Esophagus squamous epithelium (tissue), 5 donors: ENCODE results near the gene ESRP2. TPM values are rescaled to one million over a fixed set of nuclear protein-coding genes. Genes with fewer than 3 reads are reported as not detected.

Experiments
- DNase-seq: peaks from one replicate; lab custom pipeline; 2025; lab: John Stamatoyannopoulos, UW
- H3K27ac ChIP-seq, 4 donors: fragments of 200-600 bp; sonication (generic); one replicate each; pipeline ENCODE4 v1.5.1; 2016 to 2019; ENCODE audit warnings: mild to moderate bottlenecking in 1 of 4
- H3K27me3 ChIP-seq, 4 donors: fragments of 200-600 bp; sonication (generic); 1 replicate in 3 of 4; 2 replicates in 1 of 4; pipeline versions ENCODE4 v1.5.1 to v1.6.0; 2017 to 2021; ENCODE audit warnings: antibody characterized with exemption in 1 of 4
- H3K36me3 ChIP-seq, 3 donors: fragments of 200-600 bp; sonication (generic); one replicate each; pipeline ENCODE4 v1.5.1; 2016 to 2019
- H3K4me1 ChIP-seq, 3 donors: fragments of 200-600 bp; sonication (generic); one replicate each; pipeline ENCODE4 v1.5.1; 2017 to 2019
- H3K4me3 ChIP-seq, 4 donors: fragments of 200-600 bp; sonication (generic); 1 replicate in 3 of 4; 2 replicates in 1 of 4; pipeline ENCODE4 v1.5.1; 2016 to 2019; ENCODE audit warnings: mild to moderate bottlenecking in 2 of 4, moderate library complexity in 1 of 4
- H3K9me3 ChIP-seq, 3 donors: fragments of 200-600 bp; sonication (generic); one replicate each; pipeline ENCODE4 v1.5.1; 2016 to 2019
- CTCF ChIP-seq, 6 experiments: fragments of 450-650 bp in 4 of 6; fragments of 200-600 bp in 2 of 6; sonication (generic) in 2 of 6; IDR thresholded peaks; one replicate each; pipeline ENCODE4 v1.5.1; 2016 to 2019; ENCODE audit warnings: antibody characterized with exemption in 6 of 6, mild to moderate bottlenecking in 4 of 6, moderate library complexity in 4 of 6
- POLR2A ChIP-seq, 4 donors: fragments of 450-650 bp; IDR thresholded peaks; one replicate each; pipeline ENCODE4 v1.6.1; 2017; ENCODE audit warnings: antibody characterized with exemption in 4 of 4, mild to moderate bottlenecking in 4 of 4, moderate library complexity in 3 of 4
- WGBS, 2 donors: methylation state at CpG; one replicate each; pipeline ENCODE4 v1.1.5; 2018; 5-methylcytosine and 5-hydroxymethylcytosine counted together
- intact Hi-C: fragments of 100-400 bp; cut with DNase I; formaldehyde crosslinking; loops from one replicate; pipeline ENCODE4 v1.15.0; 2022
- total RNA-seq, 4 donors: library from RNA; depleted of rRNA; stranded (reverse); fragments of >200 nt; gene quantifications; one replicate each; pipeline ENCODE4 v1.1.0, GENCODE V29; 2016
- donor health status: DM: yes; HTN: yes; CAD: no.

Gene ESRP2
- total RNA-seq, 4 donors from 2014 or later, result 44.6 to 137 (median 118) TPM

DNA sequence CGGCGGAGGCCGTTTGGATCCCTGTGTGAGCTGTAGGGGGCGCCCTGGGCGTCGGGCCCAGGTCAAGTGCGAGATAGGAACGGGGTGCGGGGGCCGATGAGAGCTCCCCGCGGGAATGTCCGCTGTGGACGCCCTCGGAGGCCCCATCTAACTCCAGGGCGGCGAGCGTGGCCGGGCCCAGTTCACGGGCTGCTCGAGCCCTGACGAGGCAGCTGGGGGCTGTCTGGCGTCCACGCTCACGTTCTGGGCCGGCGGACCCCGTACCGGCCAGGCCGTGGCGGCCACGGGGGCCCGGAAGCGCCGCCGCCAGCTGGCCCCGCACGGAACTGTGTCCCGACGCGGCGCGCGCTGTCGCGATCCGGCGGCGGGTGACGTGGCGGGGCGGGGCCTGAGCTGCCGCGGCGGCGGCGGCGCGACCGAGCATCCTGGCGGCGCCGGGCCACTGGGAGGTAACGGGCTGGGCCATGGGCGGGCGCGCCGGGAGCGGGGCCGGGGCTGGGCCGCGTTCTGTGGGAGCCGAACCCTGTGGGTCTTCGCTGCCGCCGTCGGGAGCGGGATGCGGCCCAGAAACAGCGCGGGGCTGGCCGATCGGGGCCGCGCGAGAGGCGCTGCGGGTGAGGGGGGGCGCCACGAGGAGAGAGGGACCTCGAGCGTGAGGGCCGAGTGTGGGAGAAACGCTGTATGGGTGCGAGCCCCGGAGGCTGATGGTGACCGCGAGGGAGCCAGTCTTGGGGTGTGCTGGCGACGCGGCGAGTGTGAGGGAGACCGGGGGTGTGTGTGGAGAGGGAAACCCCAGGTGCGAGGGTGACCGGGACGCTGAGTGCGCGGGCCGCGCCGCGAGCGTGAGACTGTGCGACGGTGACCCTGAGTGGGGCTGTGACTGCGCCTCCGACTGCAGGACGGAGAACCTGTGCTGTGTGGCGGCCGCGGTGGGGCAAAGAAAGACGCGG is 28.5 kb upstream of the ESRP2 start, which contains the start of gene SLC7A6:
Gene SLC7A6 (plus strand): TSS at position 399 of the 950 bp plus-strand sequence. CDS start 10,201 bp downstream, outside the sequence.
- H3K36me3 ChIP-seq, result peaks cover 5 to 15% (median 6%) of the 10 kb centered on the region in 3 donors
- intact Hi-C loops, result no loop called here

DNA sequence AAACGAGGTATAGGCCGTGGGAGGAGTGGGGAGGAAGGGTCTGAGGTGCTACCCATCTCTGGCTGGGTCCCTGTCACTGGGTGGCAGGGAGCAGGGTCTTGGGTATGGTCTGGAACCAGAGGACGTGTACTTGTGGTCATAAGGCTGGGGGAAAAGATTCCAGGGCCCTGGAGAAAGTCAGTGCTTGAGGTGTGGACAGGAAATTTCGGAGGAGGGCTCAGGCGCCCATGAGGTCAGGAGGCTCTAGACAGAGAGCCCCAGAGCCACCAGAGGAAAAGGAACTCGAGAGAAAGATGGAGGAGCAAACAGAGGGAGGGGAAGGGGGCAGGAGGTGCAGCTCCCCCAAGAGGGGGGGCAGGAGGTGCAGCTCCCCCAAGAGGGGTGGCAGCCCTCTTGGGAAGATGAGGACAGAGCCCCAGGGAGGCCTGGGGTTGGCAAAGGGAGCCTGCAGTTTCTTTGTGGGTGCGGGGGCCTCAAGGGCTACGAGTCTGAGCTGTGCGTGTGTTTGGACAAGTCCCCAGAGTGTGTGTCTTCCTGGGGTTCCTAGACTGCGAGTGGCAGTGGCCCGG is 27.7 kb upstream of the ESRP2 start:
- Histone ChIP-seq H3K27me3 (no peaks in the 10 kb centered on the region), H3K9me3 (no peaks in the 10 kb centered on the region), H3K4me3 (peak overlapping the region; percentile 71 to 95 (median 81)), H3K36me3 (peaks cover 5 to 22% (median 6%) of the 10 kb centered on the region in 3 donors), H3K4me1 (peaks cover 15 to 50% (median 15%) of the 10 kb centered on the region in 3 donors), H3K27ac (peak overlapping the region; percentile 92 to 99 (median 94))
- no peak for DNase-seq
- no peak for TF ChIP-seq POLR2A (IDR thresholded peaks at IDR 0.05)
- no peak for TF ChIP-seq CTCF (IDR thresholded peaks at IDR 0.05)
- WGBS, 2 donors, result 43 to 66% methylated on average over 7 to 9 of the region's 11 CpGs
- intact Hi-C loops, result no loop called here

More for the DNA sequence above, 28.5 kb upstream of the ESRP2 start, which contains the start of gene SLC7A6:
- DNase-seq, result no peak
- Histone ChIP-seq H3K27me3 (no peaks in the 10 kb centered on the region), H3K4me1 (peaks cover 15 to 54% (median 15%) of the 10 kb centered on the region in 3 donors), H3K4me3 (peak within 1 kb of the TSS; percentile 71 to 95 (median 81)), H3K9me3 (no peaks in the 10 kb centered on the region), H3K27ac (peak within 1 kb of the TSS; percentile 92 to 99 (median 94))
- WGBS, 2 donors, result 0 to 3% methylated on average over 17 to 37 of the region's 123 CpGs
- TF ChIP-seq POLR2A (IDR thresholded peaks at IDR 0.05) (peak in 2 of 4 donors; percentile 65 to 71), CTCF (IDR thresholded peaks at IDR 0.05) (peak; percentile 41 to 68 (median 64))

DNA sequence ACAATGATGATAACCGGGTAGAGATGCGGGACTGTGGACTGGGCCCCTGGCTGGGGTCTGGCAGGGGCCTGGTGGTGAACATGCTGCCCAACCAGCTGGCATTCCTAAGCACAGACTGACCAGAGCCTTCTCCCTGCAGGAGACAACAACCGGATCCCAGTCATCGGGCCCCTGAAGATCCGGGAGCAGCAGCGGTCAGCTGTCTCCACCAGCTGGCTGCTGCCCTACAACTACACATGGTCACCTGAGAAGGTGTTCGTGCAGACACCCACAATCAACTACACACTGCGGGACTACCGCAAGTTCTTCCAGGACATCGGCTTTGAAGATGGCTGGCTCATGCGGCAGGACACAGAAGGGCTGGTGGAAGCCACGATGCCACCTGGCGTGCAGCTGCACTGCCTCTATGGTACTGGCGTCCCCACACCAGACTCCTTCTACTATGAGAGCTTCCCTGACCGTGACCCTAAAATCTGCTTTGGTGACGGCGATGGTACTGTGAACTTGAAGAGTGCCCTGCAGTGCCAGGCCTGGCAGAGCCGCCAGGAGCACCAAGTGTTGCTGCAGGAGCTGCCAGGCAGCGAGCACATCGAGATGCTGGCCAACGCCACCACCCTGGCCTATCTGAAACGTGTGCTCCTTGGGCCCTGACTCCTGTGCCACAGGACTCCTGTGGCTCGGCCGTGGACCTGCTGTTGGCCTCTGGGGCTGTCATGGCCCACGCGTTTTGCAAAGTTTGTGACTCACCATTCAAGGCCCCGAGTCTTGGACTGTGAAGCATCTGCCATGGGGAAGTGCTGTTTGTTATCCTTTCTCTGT is 23.3 kb upstream of the ESRP2 start:
- intact Hi-C loops, result loop anchor here (10.0 kb wide), 1 partner anchor 56 kb away; the partner anchor contains the start of genes PRMT7 and SLC7A6OS
- 81 to 94% methylated on average over 3 to 9 of the region's 27 CpGs for WGBS, 2 donors
- H3K4me3 ChIP-seq, result no peak overlapping the region
- H3K27ac ChIP-seq, result no peak overlapping the region
- TF ChIP-seq CTCF (IDR thresholded peaks at IDR 0.05) (no peak), POLR2A (IDR thresholded peaks at IDR 0.05) (no peak)
- no peaks in the 10 kb centered on the region for H3K9me3 ChIP-seq
- no peak for DNase-seq
- peaks cover 3 to 32% (median 13%) of the 10 kb centered on the region in 3 donors for H3K4me1 ChIP-seq
- H3K36me3 ChIP-seq, result peaks cover 6 to 66% (median 12%) of the 10 kb centered on the region in 3 donors
- no peaks in the 10 kb centered on the region for H3K27me3 ChIP-seq

GRCh38 chr16:68257906-68258800 is 22.2 kb upstream of the ESRP2 start:
- 56 to 62% methylated on average over 7 of the region's 13 CpGs for WGBS, 2 donors
- DNase-seq, result no peak
- H3K27me3 ChIP-seq, result no peaks in the 10 kb centered on the region
- peaks cover 6 to 76% (median 12%) of the 10 kb centered on the region in 3 donors for H3K36me3 ChIP-seq
- H3K4me3 ChIP-seq, result no peak overlapping the region
- no peaks in the 10 kb centered on the region for H3K9me3 ChIP-seq
- intact Hi-C loops, result loop anchor here (10.0 kb wide), 1 partner anchor 57 kb away; the partner anchor contains the start of genes PRMT7 and SLC7A6OS
- H3K27ac ChIP-seq, result peak overlapping the region; percentile 38 to 78 (median 50)
- peaks cover 3 to 22% (median 8%) of the 10 kb centered on the region in 3 donors for H3K4me1 ChIP-seq
- TF ChIP-seq CTCF (IDR thresholded peaks at IDR 0.05) (no peak), POLR2A (IDR thresholded peaks at IDR 0.05) (no peak)
